CD14-positive monocyte (primary cell): ENCODE measurements around the gene AGAP1. TPM values are rescaled to one million over a fixed set of nuclear protein-coding genes. Genes with fewer than 3 reads are reported as not detected.

Experiments
- DNase-seq, 3 donors: peaks; one replicate each; pipeline ENCODE4 v3.0.0-alpha.2; 2011 to 2022
- H2AFZ ChIP-seq: 2 replicates; pipeline ENCODE4 v1.6.0; 2012; ENCODE audit warnings: mild to moderate bottlenecking, low read depth, low read length, inconsistent platforms; ENCODE audit not compliant: insufficient read depth, poor library complexity, severe bottlenecking
- H3K27ac ChIP-seq, 2 donors: 1 replicate in 1 of 2; 2 replicates in 1 of 2; pipeline ENCODE4 v1.5.1; 2012 to 2013; ENCODE audit warnings: low read length in 2 of 2, control low read depth in 1 of 2, inconsistent platforms in 1 of 2, low read depth in 1 of 2, mild to moderate bottlenecking in 1 of 2
- H3K27me3 ChIP-seq, 2 donors: one replicate each; pipeline versions ENCODE4 v1.6.0 to v1.6.1; 2011 to 2013; ENCODE audit warnings: low read length in 2 of 2; ENCODE audit not compliant: control insufficient read depth in 2 of 2, insufficient read depth in 2 of 2
- H3K36me3 ChIP-seq, 2 donors: replicated peaks in 1 of 2; 1 replicate in 1 of 2; 2 replicates in 1 of 2; pipeline versions ENCODE4 v1.5.1 to v1.6.1; 2012 to 2013; ENCODE audit warnings: low read length in 2 of 2, control low read depth in 1 of 2, inconsistent platforms in 1 of 2, mild to moderate bottlenecking in 1 of 2; ENCODE audit not compliant: insufficient read depth in 2 of 2, control insufficient read depth in 1 of 2
- H3K4me1 ChIP-seq, 2 donors: 1 replicate in 1 of 2; 2 replicates in 1 of 2; pipeline versions ENCODE4 v1.5.1 to v1.6.1; 2012 to 2013; ENCODE audit warnings: low read length in 2 of 2, control low read depth in 1 of 2, inconsistent platforms in 1 of 2, mild to moderate bottlenecking in 1 of 2, moderate library complexity in 1 of 2; ENCODE audit not compliant: insufficient read depth in 2 of 2, control insufficient read depth in 1 of 2
- H3K4me2 ChIP-seq: replicated peaks from 2 replicates; pipeline ENCODE3; 2012; ENCODE audit warnings: low read length, moderate library complexity, mild to moderate bottlenecking; ENCODE audit not compliant: poor library complexity, severe bottlenecking; ENCODE audit errors: extremely low read depth
- H3K4me3 ChIP-seq, 3 experiments: fragments of 200-600 bp in 1 of 3; sonication (generic) in 1 of 3; replicated peaks in 1 of 3; 1 replicate in 2 of 3; 2 replicates in 1 of 3; pipeline ENCODE4 v1.5.1; 2011 to 2013; ENCODE audit warnings: low read length in 3 of 3, mild to moderate bottlenecking in 3 of 3, control low read depth in 2 of 3, low read depth in 2 of 3, inconsistent platforms in 1 of 3, moderate library complexity in 1 of 3
- H3K79me2 ChIP-seq: 2 replicates; pipeline ENCODE4 v1.6.0; 2012; ENCODE audit warnings: mild to moderate bottlenecking, control low read depth, inconsistent platforms, low read length, moderate library complexity; ENCODE audit not compliant: insufficient read depth
- H3K9ac ChIP-seq: 2 replicates; pipeline ENCODE4 v1.6.0; 2017; ENCODE audit warnings: low read length, mild to moderate bottlenecking; ENCODE audit not compliant: insufficient read depth, poor library complexity, severe bottlenecking
- H3K9me3 ChIP-seq, 2 donors: replicated peaks in 1 of 2; 1 replicate in 1 of 2; 2 replicates in 1 of 2; pipeline versions ENCODE4 v1.5.1 to v1.6.1; 2012 to 2013; ENCODE audit warnings: low read length in 2 of 2, control low read depth in 1 of 2; ENCODE audit not compliant: control insufficient read depth in 1 of 2, insufficient read depth in 1 of 2
- H4K20me1 ChIP-seq: 2 replicates; pipeline ENCODE4 v1.6.0; 2012; ENCODE audit warnings: mild to moderate bottlenecking, low read length, control low read depth, moderate library complexity; ENCODE audit not compliant: insufficient read depth
- H3K27ac Mint-ChIP-seq, 7 donors: one replicate each; pipeline ENCODE4 v1.8.0; 2020; ENCODE audit warnings: mild to moderate bottlenecking in 7 of 7, mixed read lengths in 7 of 7, moderate library complexity in 6 of 7, inconsistent platforms in 2 of 7
- H3K27me3 Mint-ChIP-seq, 3 donors: one replicate each; pipeline ENCODE4 v1.8.0; 2021 to 2022; ENCODE audit warnings: low read depth in 3 of 3, mild to moderate bottlenecking in 3 of 3, mixed read lengths in 3 of 3, moderate library complexity in 3 of 3, inconsistent platforms in 1 of 3
- H3K36me3 Mint-ChIP-seq, 2 donors: one replicate each; pipeline ENCODE4 v1.8.0; 2020; ENCODE audit warnings: mixed read lengths in 2 of 2, inconsistent platforms in 1 of 2, mild to moderate bottlenecking in 1 of 2
- H3K4me1 Mint-ChIP-seq: one replicate; pipeline ENCODE4 v1.8.0; 2020; ENCODE audit warnings: mild to moderate bottlenecking, mixed read lengths
- H3K4me3 Mint-ChIP-seq, 2 donors: one replicate each; pipeline ENCODE4 v1.8.0; 2020; ENCODE audit warnings: mild to moderate bottlenecking in 2 of 2, mixed read lengths in 2 of 2, moderate library complexity in 1 of 2
- H3K9me3 Mint-ChIP-seq, 7 donors: one replicate each; pipeline ENCODE4 v1.8.0; 2020 to 2022; ENCODE audit warnings: mixed read lengths in 7 of 7, mild to moderate bottlenecking in 6 of 7, moderate library complexity in 6 of 7, inconsistent platforms in 2 of 7
- WGBS: methylation state at CpG from one replicate; pipeline ENCODE4 v1.1.5; 2013; ENCODE audit warnings: missing lambda C conversion rate; ENCODE audit not compliant: insufficient coverage; 5-methylcytosine and 5-hydroxymethylcytosine counted together
- intact Hi-C, 2 donors: fragments of 100-400 bp; cut with micrococcal nuclease; formaldehyde crosslinking; loops; one replicate each; pipeline versions ENCODE4 v1.15.0 to v1.15.1; 2023
- polyA plus RNA-seq, 3 donors: library from polyadenylated mRNA; depleted of rRNA in 1 of 3; unstranded in 2 of 3; stranded (reverse) in 1 of 3; fragments of 300-500 nt in 2 of 3; fragments of >200 nt in 1 of 3; fragmentation: Illumina TruSeq in 2 of 3; gene quantifications; 1 replicate in 2 of 3; 2 replicates in 1 of 3; pipeline ENCODE4 v1.2.3, GENCODE V29; 2012 to 2021
- TF ChIP-seq, protein P1 (sequence below): fragments of 200-600 bp; IDR thresholded peaks from one replicate; pipeline ENCODE4 v1.8.0; 2022; ENCODE audit warnings: antibody characterized with exemption, mild to moderate bottlenecking

AGAP1 gene
- polyA plus RNA-seq, 3 donors, result 0.12 TPM; not detected in 2

DNA sequence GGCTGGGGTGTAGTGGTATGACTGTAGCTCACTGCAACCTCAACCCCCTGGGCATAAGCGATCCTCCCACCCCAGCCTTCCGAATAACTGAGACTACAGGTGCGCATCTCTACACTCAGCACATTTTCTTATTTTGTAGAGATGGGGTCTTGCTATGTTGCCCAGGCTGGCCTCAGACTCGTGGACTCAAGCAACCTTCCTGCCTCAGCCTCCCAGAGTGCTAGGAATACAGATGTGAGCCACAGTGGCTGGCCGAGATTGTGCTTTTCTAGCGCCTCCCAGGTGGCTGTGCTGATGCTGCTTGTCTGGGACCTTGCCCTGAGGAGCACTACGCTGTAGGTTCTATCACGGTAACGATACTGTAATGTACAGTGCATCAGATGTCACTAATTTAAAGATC lies 155.6 kb downstream of the AGAP1 start:
- H3K36me3 ChIP-seq, result no peaks in the 10 kb centered on the region
- intact Hi-C loops, result no loop called here
- H3K9ac ChIP-seq, result no peak overlapping the region
- no peak overlapping the region for H3K4me2 ChIP-seq
- H3K4me1 ChIP-seq, result no peaks in the 10 kb centered on the region
- H3K27ac ChIP-seq, result no peak overlapping the region
- Mint-ChIP-seq H3K27ac (no peak overlapping the region), H3K4me1 (no peaks in the 10 kb centered on the region), H3K4me3 (no peak overlapping the region), H3K36me3 (no peaks in the 10 kb centered on the region), H3K27me3 (peaks cover 4 to 14% (median 9%) of the 10 kb centered on the region in 3 donors), H3K9me3 (peaks cover 0 to 4% (median 0%) of the 10 kb centered on the region in 7 donors)
- no peaks in the 10 kb centered on the region for H3K27me3 ChIP-seq
- DNase-seq, result no peak
- no peak overlapping the region for H3K4me3 ChIP-seq
- H3K9me3 ChIP-seq, result no peaks in the 10 kb centered on the region
- H4K20me1 ChIP-seq, result no peaks in the 10 kb centered on the region
- TF ChIP-seq, protein P1, sequence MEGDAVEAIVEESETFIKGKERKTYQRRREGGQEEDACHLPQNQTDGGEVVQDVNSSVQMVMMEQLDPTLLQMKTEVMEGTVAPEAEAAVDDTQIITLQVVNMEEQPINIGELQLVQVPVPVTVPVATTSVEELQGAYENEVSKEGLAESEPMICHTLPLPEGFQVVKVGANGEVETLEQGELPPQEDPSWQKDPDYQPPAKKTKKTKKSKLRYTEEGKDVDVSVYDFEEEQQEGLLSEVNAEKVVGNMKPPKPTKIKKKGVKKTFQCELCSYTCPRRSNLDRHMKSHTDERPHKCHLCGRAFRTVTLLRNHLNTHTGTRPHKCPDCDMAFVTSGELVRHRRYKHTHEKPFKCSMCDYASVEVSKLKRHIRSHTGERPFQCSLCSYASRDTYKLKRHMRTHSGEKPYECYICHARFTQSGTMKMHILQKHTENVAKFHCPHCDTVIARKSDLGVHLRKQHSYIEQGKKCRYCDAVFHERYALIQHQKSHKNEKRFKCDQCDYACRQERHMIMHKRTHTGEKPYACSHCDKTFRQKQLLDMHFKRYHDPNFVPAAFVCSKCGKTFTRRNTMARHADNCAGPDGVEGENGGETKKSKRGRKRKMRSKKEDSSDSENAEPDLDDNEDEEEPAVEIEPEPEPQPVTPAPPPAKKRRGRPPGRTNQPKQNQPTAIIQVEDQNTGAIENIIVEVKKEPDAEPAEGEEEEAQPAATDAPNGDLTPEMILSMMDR, result no peak
- H3K79me2 ChIP-seq, result no peaks in the 10 kb centered on the region
- H2AFZ ChIP-seq, result no peak overlapping the region
- WGBS, result 74% methylated on average over 6 of the region's 9 CpGs

DNA sequence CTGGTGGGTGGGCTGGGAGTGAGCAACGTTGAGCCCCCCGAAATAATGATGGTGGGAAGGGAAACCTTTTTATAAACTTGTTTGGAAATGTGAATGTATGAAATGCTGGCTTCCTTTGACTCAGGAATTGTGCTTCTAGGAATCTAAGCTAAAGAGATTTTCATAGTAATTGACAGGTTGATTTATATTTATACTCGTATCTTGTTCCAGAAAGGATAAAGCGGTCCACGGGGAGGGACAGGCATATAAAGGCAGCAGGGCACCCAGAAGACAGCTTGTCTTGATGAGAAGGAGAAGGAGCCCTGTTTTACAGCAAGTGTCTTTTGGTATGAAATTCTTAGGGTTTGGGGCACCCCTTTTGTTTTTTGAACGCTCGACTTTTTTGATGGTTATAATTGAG lies 157.8 kb downstream of the AGAP1 start:
- intact Hi-C loops, result no loop called here
- no peaks in the 10 kb centered on the region for H3K27me3 ChIP-seq
- TF ChIP-seq, protein P1, result no peak

More for the DNA sequence above, 157.8 kb downstream of the AGAP1 start:
- H3K9me3 ChIP-seq, result no peaks in the 10 kb centered on the region
- no peak for DNase-seq
- H3K36me3 ChIP-seq, result no peaks in the 10 kb centered on the region
- H2AFZ ChIP-seq, result no peak overlapping the region
- H3K4me2 ChIP-seq, result no peak overlapping the region
- Mint-ChIP-seq H3K36me3 (no peaks in the 10 kb centered on the region), H3K4me3 (no peak overlapping the region), H3K27me3 (peaks cover 9 to 19% (median 11%) of the 10 kb centered on the region in 3 donors), H3K27ac (peak overlapping the region in 1 of 7 donors; percentile 42), H3K4me1 (no peaks in the 10 kb centered on the region), H3K9me3 (peaks cover 0 to 4% (median 0%) of the 10 kb centered on the region in 7 donors)
- H3K4me3 ChIP-seq, result no peak overlapping the region
- no peaks in the 10 kb centered on the region for H3K4me1 ChIP-seq
- H3K9ac ChIP-seq, result no peak overlapping the region
- H3K79me2 ChIP-seq, result no peaks in the 10 kb centered on the region
- H3K27ac ChIP-seq, result no peak overlapping the region
- H4K20me1 ChIP-seq, result no peaks in the 10 kb centered on the region
- 88% methylated on average over 7 of the region's 7 CpGs for WGBS
